ENCODE measurements around the gene HBD. TPM values are rescaled to one million over a fixed set of nuclear protein-coding genes. Genes with fewer than 3 reads are reported as not detected.

Gene HBD
- total RNA-seq, 1 experiment from 2014 or later, result not detected

DNA sequence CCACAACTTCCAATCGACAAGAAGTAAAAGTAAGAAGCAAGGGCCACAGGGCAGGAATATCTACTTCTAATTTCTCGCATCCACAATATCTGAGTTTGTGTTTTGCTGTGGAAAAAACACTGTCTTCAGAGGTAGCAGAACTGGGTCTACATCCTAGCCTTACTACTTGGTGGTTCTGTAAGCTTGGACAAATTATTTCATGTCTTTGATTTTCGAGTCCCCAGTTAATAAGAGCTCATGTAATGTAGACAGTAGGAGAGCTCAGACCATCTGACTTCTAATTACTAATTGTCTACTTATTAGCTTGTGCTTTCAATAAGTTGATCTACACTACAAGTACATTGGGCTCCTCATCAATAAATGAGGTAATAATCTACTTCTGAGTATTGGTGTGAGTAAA, 48.8 kb upstream of the HBD start:
- ATAC-seq (no peak), DNase-seq (ENCODE audit: low read depth, low spot score) (no peak)
- H3K79me2 ChIP-seq (ENCODE audit: insufficient read depth, low read length), result no peaks in the 10 kb centered on the region
- H3K36me3 ChIP-seq (ENCODE audit: control insufficient read depth in 1 of 2, insufficient read depth in 2 of 2, low read length in 2 of 2), result no peaks in the 10 kb centered on the region; a peak in 1 of 4 replicates
- CTCF ChIA-PET, result interaction anchor here (1.0 kb wide), 1 partner anchor 8 kb away, joined by 3 read pairs; no protein-coding TSS in a partner anchor
- BruUV-seq (replicated peaks), result no TSS peak
- H3K9me2 ChIP-seq (ENCODE audit: insufficient read depth), result no peaks in the 10 kb centered on the region
- TF ChIP-seq, protein P1, sequence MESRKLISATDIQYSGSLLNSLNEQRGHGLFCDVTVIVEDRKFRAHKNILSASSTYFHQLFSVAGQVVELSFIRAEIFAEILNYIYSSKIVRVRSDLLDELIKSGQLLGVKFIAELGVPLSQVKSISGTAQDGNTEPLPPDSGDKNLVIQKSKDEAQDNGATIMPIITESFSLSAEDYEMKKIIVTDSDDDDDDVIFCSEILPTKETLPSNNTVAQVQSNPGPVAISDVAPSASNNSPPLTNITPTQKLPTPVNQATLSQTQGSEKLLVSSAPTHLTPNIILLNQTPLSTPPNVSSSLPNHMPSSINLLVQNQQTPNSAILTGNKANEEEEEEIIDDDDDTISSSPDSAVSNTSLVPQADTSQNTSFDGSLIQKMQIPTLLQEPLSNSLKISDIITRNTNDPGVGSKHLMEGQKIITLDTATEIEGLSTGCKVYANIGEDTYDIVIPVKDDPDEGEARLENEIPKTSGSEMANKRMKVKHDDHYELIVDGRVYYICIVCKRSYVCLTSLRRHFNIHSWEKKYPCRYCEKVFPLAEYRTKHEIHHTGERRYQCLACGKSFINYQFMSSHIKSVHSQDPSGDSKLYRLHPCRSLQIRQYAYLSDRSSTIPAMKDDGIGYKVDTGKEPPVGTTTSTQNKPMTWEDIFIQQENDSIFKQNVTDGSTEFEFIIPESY (IDR thresholded peaks at IDR 0.05; ENCODE audit: extremely low read depth, insufficient replicate concordance, low read length), result no peak
- no peak for TF ChIP-seq EGR1 (IDR thresholded peaks at IDR 0.05; ENCODE audit: low read depth)
- TF ChIP-seq, protein P2, sequence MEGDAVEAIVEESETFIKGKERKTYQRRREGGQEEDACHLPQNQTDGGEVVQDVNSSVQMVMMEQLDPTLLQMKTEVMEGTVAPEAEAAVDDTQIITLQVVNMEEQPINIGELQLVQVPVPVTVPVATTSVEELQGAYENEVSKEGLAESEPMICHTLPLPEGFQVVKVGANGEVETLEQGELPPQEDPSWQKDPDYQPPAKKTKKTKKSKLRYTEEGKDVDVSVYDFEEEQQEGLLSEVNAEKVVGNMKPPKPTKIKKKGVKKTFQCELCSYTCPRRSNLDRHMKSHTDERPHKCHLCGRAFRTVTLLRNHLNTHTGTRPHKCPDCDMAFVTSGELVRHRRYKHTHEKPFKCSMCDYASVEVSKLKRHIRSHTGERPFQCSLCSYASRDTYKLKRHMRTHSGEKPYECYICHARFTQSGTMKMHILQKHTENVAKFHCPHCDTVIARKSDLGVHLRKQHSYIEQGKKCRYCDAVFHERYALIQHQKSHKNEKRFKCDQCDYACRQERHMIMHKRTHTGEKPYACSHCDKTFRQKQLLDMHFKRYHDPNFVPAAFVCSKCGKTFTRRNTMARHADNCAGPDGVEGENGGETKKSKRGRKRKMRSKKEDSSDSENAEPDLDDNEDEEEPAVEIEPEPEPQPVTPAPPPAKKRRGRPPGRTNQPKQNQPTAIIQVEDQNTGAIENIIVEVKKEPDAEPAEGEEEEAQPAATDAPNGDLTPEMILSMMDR (IDR thresholded peaks at IDR 0.05 in 2 of 3, conservative IDR thresholded peaks at IDR 0.05 in 1 of 3; ENCODE audit: borderline replicate concordance in 1 of 3, insufficient read depth in 1 of 3, low read depth in 2 of 3, low read length in 2 of 3), result no peak
- no peak for TF ChIP-seq CEBPB (IDR thresholded peaks at IDR 0.05; ENCODE audit: low read depth)
- TF ChIP-seq SRF (IDR thresholded peaks at IDR 0.05; ENCODE audit: low read depth), result no peak
- no peak for TF ChIP-seq POLR2AphosphoS5 (IDR thresholded peaks at IDR 0.05; ENCODE audit: low read depth, low read length)
- no peak for TF ChIP-seq EZH2 (IDR thresholded peaks at IDR 0.05)
- no peak for TF ChIP-seq RAD21 (IDR thresholded peaks at IDR 0.05; ENCODE audit: low read depth)
- no peak for TF ChIP-seq POLR2A (IDR thresholded peaks at IDR 0.05; ENCODE audit: borderline replicate concordance, extremely low read depth, insufficient read depth, insufficient read length)
- TF ChIP-seq SIN3A (IDR thresholded peaks at IDR 0.05; ENCODE audit: low read depth), result no peak
- no peak for TF ChIP-seq ZNF274 (IDR thresholded peaks at IDR 0.05; ENCODE audit: low read depth, low read length)
- TF ChIP-seq TCF7L2 (IDR thresholded peaks at IDR 0.05; ENCODE audit: borderline replicate concordance, extremely low read depth, insufficient read depth, insufficient read length), result no peak
- POLR2A ChIA-PET, result no interaction called here
- RAD21 ChIA-PET (ENCODE audit: low non-redundant PET in 1 of 2, low total read pairs in 2 of 2, uncharacterized antibody in 2 of 2, unreplicated experiment in 2 of 2), result no interaction called here
- no peak overlapping the region for H3K27ac ChIP-seq (ENCODE audit: low read depth, low read length)
- no peak overlapping the region for H3K4me3 ChIP-seq (replicated peaks in 1 of 2; ENCODE audit: low read depth in 1 of 2, low read length in 2 of 2)
- intact Hi-C loops (cut with micrococcal nuclease), result no loop called here
- H3K4me2 ChIP-seq (ENCODE audit: low read length), result no peak overlapping the region
- no peak overlapping the region for H3K9ac ChIP-seq (ENCODE audit: low read length)
- H3K27me3 ChIP-seq (ENCODE audit: insufficient read depth, low read length), result no peaks in the 10 kb centered on the region
- no peaks in the 10 kb centered on the region for H4K20me1 ChIP-seq (ENCODE audit: insufficient read depth)
- peaks cover 18 to 39% of the 10 kb centered on the region in 2 experiments for H3K4me1 ChIP-seq (ENCODE audit: control insufficient read depth in 1 of 2, insufficient read depth in 2 of 2, low read length in 2 of 2)
- no peak overlapping the region for H2AFZ ChIP-seq (ENCODE audit: low read depth, low read length, poor library complexity, severe bottlenecking)
- no peaks in the 10 kb centered on the region for H3K9me3 ChIP-seq (ENCODE audit: control insufficient read depth in 1 of 2, insufficient read depth in 1 of 2, low read depth in 1 of 2, low read length in 2 of 2)

Data from HCT116 (cell line).